ENCODE measurements around the gene UACA.

DNA sequence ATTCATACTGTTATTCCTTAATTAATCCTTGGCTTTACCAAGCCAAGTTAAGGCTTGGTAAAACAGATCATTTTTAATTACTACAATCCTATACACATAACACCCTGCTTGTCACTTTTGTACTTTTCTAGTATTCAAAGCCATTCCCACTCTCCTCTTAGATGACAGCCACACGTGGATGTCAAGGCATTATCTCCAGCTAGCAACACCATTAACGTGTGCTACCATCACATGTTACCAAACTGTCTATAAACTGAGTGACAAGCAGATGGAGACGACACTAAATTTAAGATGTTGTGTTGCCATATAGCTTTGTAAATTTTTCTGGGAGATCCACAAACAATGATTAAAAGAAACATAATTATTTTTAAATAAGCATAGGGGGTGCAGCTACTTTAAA is 103.7 kb downstream of the UACA start:
- TF ChIP-seq, protein P1, sequence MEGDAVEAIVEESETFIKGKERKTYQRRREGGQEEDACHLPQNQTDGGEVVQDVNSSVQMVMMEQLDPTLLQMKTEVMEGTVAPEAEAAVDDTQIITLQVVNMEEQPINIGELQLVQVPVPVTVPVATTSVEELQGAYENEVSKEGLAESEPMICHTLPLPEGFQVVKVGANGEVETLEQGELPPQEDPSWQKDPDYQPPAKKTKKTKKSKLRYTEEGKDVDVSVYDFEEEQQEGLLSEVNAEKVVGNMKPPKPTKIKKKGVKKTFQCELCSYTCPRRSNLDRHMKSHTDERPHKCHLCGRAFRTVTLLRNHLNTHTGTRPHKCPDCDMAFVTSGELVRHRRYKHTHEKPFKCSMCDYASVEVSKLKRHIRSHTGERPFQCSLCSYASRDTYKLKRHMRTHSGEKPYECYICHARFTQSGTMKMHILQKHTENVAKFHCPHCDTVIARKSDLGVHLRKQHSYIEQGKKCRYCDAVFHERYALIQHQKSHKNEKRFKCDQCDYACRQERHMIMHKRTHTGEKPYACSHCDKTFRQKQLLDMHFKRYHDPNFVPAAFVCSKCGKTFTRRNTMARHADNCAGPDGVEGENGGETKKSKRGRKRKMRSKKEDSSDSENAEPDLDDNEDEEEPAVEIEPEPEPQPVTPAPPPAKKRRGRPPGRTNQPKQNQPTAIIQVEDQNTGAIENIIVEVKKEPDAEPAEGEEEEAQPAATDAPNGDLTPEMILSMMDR (conservative IDR thresholded peaks at IDR 0.05; ENCODE audit: low read length): no peak
- no peak for TF ChIP-seq EZH2phosphoT487 (IDR thresholded peaks at IDR 0.05; ENCODE audit: borderline replicate concordance)
